GM23248 (cell line): ENCODE measurements around the gene ARHGAP19. TPM values are rescaled to one million over a fixed set of nuclear protein-coding genes. Genes with fewer than 3 reads are reported as not detected.
"Not testable (repeated sequence)": the region's sequence is repeated elsewhere in the genome, so short reads cannot be mapped to it uniquely, and the experiment has no call there.

ENCODE experiments used
- DNase-seq: peaks from one replicate; pipeline ENCODE4 v3.0.0-alpha.2; 2015
- H2AFZ ChIP-seq: fragments of 200-600 bp; sonication (generic); 2 replicates; pipeline ENCODE4 v1.6.1; 2016; ENCODE audit warnings: antibody characterized with exemption
- H3F3A ChIP-seq: fragments of 200-600 bp; sonication (generic); 2 replicates; pipeline ENCODE4 v1.6.1; 2016; ENCODE audit warnings: mild to moderate bottlenecking, antibody characterized with exemption, mixed run types; ENCODE audit not compliant: insufficient read depth
- H3K27ac ChIP-seq: fragments of 200-600 bp; sonication (generic); 2 replicates; pipeline ENCODE4 v1.5.1; 2016; ENCODE audit warnings: mild to moderate bottlenecking
- H3K27me3 ChIP-seq: fragments of 200-600 bp; sonication (generic); replicated peaks from 2 replicates; pipeline ENCODE4 v1.6.1; 2016; ENCODE audit warnings: mild to moderate bottlenecking; ENCODE audit not compliant: insufficient read depth
- H3K36me3 ChIP-seq: fragments of 200-600 bp; sonication (generic); 2 replicates; pipeline ENCODE4 v1.6.1; 2016; ENCODE audit warnings: low read depth, mild to moderate bottlenecking
- H3K4me1 ChIP-seq: fragments of 200-600 bp; sonication (generic); 2 replicates; pipeline ENCODE4 v1.6.1; 2016; ENCODE audit warnings: mild to moderate bottlenecking; ENCODE audit not compliant: insufficient read depth
- H3K4me2 ChIP-seq: fragments of 200-600 bp; sonication (generic); one replicate; pipeline ENCODE4 v1.6.1; 2016; ENCODE audit warnings: mild to moderate bottlenecking; ENCODE audit not compliant: unreplicated experiment
- H3K4me3 ChIP-seq: fragments of 200-600 bp; sonication (generic); 2 replicates; pipeline ENCODE4 v1.5.1; 2016; ENCODE audit warnings: mild to moderate bottlenecking
- H3K79me2 ChIP-seq: fragments of 200-600 bp; sonication (generic); 2 replicates; pipeline ENCODE4 v1.6.1; 2016; ENCODE audit warnings: mild to moderate bottlenecking; ENCODE audit not compliant: insufficient read depth
- H3K9ac ChIP-seq: fragments of 200-600 bp; sonication (generic); 2 replicates; pipeline ENCODE4 v1.6.1; 2016; ENCODE audit warnings: mild to moderate bottlenecking
- H3K9me2 ChIP-seq: fragments of 200-600 bp; sonication (generic); 2 replicates; pipeline ENCODE4 v1.6.1; 2016; ENCODE audit warnings: mixed run types, mild to moderate bottlenecking, moderate library complexity; ENCODE audit not compliant: insufficient read depth
- H3K9me3 ChIP-seq: fragments of 200-600 bp; sonication (generic); one replicate; pipeline ENCODE4 v1.6.1; 2017; ENCODE audit warnings: low read depth
- H4K20me1 ChIP-seq: fragments of 200-600 bp; sonication (generic); 2 replicates; pipeline ENCODE4 v1.6.0; 2016; ENCODE audit not compliant: insufficient read depth
- EZH2 ChIP-seq: fragments of 200-600 bp; sonication (generic); IDR thresholded peaks from 2 replicates; pipeline ENCODE4 v1.6.1; 2018; ENCODE audit warnings: antibody characterized with exemption, mild to moderate bottlenecking; ENCODE audit not compliant: insufficient read depth, poor library complexity, severe bottlenecking
- EZH2phosphoT487 ChIP-seq: fragments of 200-600 bp; sonication (generic); IDR thresholded peaks from 2 replicates; pipeline ENCODE4 v1.6.1; 2018; ENCODE audit warnings: antibody characterized with exemption, moderate library complexity, mild to moderate bottlenecking, low read depth; ENCODE audit not compliant: insufficient read depth
- WGBS, 2 experiments: methylation state at CpG; one replicate each; pipeline ENCODE4 v1.1.6; 2015 to 2017; ENCODE audit warnings: low lambda C conversion rate in 2 of 2, low coverage in 1 of 2; ENCODE audit errors: missing lambda C conversion rate in 2 of 2; 5-methylcytosine and 5-hydroxymethylcytosine counted together
- in situ Hi-C: fragments of 300-500 bp; cut with MboI; formaldehyde crosslinking; loops from 2 replicates; pipeline ENCODE4 v1.15.0; 2020
- polyA plus RNA-seq: library from polyadenylated mRNA; unstranded; fragments of >200 nt; fragmentation: Nextera tagmentation; extraction: Ambion mirVana; gene quantifications from 2 replicates; pipeline ENCODE4 v1.2.1, GENCODE V29; 2016
- total RNA-seq: library from RNA; depleted of rRNA; stranded (reverse); fragments of >200 nt; shearing (Covaris generic); gene quantifications from 2 replicates; pipeline ENCODE4 v1.2.3, GENCODE V29; 2014

ARHGAP19 gene
- total and polyA plus RNA-seq, 2 experiments from 2014 or later = 1.9 to 5.0 TPM

DNA sequence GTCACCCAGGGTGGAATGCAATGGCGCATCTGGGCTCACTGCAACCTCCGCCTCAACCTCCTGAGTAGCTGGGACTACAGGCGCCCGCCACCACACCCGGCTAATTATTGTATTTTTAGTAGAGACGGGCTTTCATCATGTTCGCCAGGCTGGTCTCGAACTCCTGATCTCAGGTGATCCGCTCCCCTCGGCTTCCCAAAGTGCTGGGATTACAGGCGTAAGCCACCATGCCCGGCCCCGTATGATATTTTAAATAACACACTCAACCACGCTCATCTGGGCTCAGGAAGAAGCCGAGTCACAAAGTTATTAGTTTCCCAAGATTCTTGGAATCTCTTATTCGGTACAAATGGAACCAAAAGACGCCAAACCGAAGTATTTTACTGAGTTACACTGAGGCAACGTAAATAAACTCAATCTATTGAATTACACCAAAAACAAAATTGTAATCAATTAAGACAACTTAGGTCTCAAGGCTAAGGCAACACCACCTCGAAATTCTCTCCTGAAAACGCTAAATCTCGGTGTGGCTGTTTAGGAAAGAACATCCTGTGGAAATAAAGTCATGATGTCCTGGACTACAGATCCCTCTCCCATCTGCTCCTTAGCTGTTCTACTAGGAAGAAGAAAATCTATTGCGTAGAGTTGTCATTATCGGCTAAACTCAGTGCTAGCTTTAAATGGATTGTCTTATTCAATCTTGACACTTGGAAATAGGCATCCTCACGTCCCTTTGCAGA is 910 bp downstream of the ARHGAP19 start:
- H4K20me1 ChIP-seq = no peaks in the 10 kb centered on the region
- peak overlapping the region; percentile 85 for H3K4me3 ChIP-seq
- peak overlapping the region; percentile 91 for H3K9ac ChIP-seq
- peak; percentile 36 for DNase-seq
- H3K4me2 ChIP-seq = peak overlapping the region; percentile 90
- H3K9me3 ChIP-seq = no peaks in the 10 kb centered on the region
- WGBS, 2 experiments = 42 to 48% methylated on average over 25 of the region's 25 CpGs
- in situ Hi-C loops = no loop called here
- TF ChIP-seq EZH2 (no peak), EZH2phosphoT487 (no peak)
- H3K27ac ChIP-seq = peak overlapping the region; percentile 96
- H3K79me2 ChIP-seq = peaks cover 37% of the 10 kb centered on the region
- peaks cover 16% of the 10 kb centered on the region for H3F3A ChIP-seq
- no peaks in the 10 kb centered on the region for H3K36me3 ChIP-seq
- no peaks in the 10 kb centered on the region for H3K27me3 ChIP-seq
- H2AFZ ChIP-seq = peak overlapping the region; percentile 91
- H3K4me1 ChIP-seq = peaks cover 8% of the 10 kb centered on the region
- H3K9me2 ChIP-seq = no peaks in the 10 kb centered on the region

DNA sequence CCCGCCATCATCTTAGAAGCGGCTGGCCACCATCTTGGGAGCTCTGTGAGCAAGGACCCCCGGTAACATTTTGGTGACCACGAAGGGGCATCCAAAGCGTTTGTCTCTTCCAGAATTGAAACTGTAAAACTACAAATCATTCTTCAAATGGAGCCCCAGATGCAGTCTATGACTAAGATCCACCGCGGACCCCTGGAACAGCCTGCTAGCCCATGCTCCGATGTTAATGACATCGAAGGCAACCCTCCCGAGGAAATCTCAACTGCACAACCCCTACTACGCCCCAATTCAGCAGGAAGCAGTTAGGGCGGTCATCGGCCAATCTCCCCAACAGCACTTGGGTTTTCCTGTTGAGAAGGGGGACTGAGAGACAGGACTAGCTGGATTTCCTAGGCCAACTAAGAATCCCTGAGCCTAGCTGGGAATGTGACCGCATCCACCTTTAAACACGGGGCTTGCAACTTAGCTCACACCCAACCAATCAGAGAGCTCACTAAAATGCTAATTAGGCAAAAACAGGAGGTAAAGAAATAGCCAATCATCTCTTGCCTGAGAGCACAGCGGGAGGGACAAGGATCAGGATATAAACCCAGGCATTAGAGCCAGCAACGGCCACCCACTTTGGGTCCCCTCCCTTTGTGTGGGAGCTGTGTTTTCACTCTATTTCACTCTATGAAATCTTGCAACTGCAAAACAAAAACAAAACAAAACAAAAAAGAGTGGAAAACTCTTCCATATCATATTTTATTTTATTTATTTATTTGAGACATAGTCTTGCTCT is 1.7 kb downstream of the ARHGAP19 start:
- H3K36me3 ChIP-seq, H3K4me1 ChIP-seq, in situ Hi-C loops, H4K20me1 ChIP-seq, H3K9me3 ChIP-seq, DNase-seq, H3K9me2 ChIP-seq, H3K27me3 ChIP-seq: not testable (repeated sequence)
- H2AFZ ChIP-seq = peak overlapping the region; percentile 91; the same call in 1 of the 2 replicates
- peak overlapping the region; percentile 96 for H3K27ac ChIP-seq
- H3K4me3 ChIP-seq = peak overlapping the region; percentile 85
- peaks cover 16% of the 10 kb centered on the region for H3F3A ChIP-seq
- H3K79me2 ChIP-seq = peaks cover 37% of the 10 kb centered on the region
- H3K9ac ChIP-seq = 0 out of 2 replicates have a peak overlapping the region, but pooled peaks have one; percentile 91
- peak overlapping the region; percentile 90 for H3K4me2 ChIP-seq
- 92 to 94% methylated on average over 17 of the region's 17 CpGs for WGBS, 2 experiments

DNA sequence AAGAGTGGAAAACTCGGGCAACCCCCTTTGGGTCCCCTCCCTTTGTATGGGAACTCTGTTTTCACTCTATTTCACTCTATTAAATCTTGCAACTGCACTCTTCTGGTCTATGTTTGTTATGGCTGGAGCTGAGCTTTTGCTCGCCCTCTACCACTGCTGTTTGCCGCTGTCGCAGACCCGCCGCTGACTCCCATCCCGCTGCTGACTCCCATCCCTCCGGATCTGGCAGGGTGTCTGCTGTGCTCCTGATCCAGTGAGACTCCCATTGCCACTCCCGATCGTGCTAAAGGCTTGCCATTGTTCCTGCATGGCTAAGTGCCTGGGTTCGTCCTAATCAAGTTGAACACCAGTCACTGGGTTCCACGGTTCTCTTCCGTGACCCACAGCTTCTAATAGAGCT is 2.4 kb downstream of the ARHGAP19 start:
- Histone ChIP-seq H3F3A (peaks cover 16% of the 10 kb centered on the region), H3K79me2 (peaks cover 37% of the 10 kb centered on the region)
- H3K9me2 ChIP-seq, H3K4me1 ChIP-seq, H3K9ac ChIP-seq, H3K36me3 ChIP-seq, H3K4me3 ChIP-seq, H4K20me1 ChIP-seq, H2AFZ ChIP-seq, DNase-seq, in situ Hi-C loops, H3K9me3 ChIP-seq, H3K4me2 ChIP-seq, H3K27ac ChIP-seq, H3K27me3 ChIP-seq: not testable (repeated sequence)
- 91 to 92% methylated on average over 13 of the region's 13 CpGs for WGBS, 2 experiments

DNA sequence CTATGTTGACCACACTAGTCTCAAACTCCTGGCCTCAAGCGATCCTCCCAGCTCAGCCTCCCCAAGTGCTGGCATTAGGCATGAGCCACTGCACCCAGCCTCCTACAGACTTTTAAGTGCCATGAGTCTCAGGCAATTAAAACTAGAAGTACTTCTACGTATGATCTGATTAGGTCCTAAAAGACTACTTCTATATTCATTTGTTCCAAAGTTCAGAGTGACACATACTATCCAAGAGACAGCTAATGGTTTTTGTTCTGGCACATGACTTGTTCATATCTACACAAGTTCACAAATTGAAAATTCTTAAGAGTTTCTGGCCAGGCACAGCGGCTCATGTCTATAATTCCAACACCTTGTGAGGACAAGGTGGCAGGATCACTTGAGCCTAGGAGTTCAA is 11.7 kb downstream of the ARHGAP19 start:
- 95 to 96% methylated on average over 3 of the region's 3 CpGs for WGBS, 2 experiments
- H3K4me1 ChIP-seq = peaks cover 19% of the 10 kb centered on the region
- H4K20me1 ChIP-seq = no peaks in the 10 kb centered on the region
- no peak for TF ChIP-seq EZH2
- TF ChIP-seq EZH2phosphoT487 = no peak
- DNase-seq = no peak
- H3K9me3 ChIP-seq = no peaks in the 10 kb centered on the region
- H3K4me3 ChIP-seq = no peak overlapping the region
- no peak overlapping the region for H2AFZ ChIP-seq
- H3F3A ChIP-seq = peaks cover 16% of the 10 kb centered on the region
- in situ Hi-C loops = no loop called here
- H3K27me3 ChIP-seq = no peaks in the 10 kb centered on the region
- no peak overlapping the region for H3K27ac ChIP-seq
- H3K4me2 ChIP-seq = no peak overlapping the region
- no peak overlapping the region for H3K9ac ChIP-seq
- H3K79me2 ChIP-seq = peaks cover 5% of the 10 kb centered on the region; the same call in 1 of the 2 replicates
- no peaks in the 10 kb centered on the region for H3K36me3 ChIP-seq
- H3K9me2 ChIP-seq = no peaks in the 10 kb centered on the region
